K562 (cell line): ENCODE results near the gene SMAD7.

Experiments
- ARNT ChIP-seq, 2 experiments: fragments of 450-650 bp; IDR thresholded peaks; 2 replicates each; pipeline ENCODE4 v1.6.1; 2016; ENCODE audit warnings: mild to moderate bottlenecking in 1 of 2
- ATF2 ChIP-seq: sonication (generic); formaldehyde crosslinking; IDR thresholded peaks from 2 replicates; pipeline ENCODE4 v1.8.1; 2022; ENCODE audit warnings: missing genetic modification reagents
- CTCF ChIP-seq, 3 experiments: IDR thresholded peaks in 2 of 3; conservative IDR thresholded peaks in 1 of 3; 2 replicates each; pipeline ENCODE4 v1.5.1; 2011 to 2012; ENCODE audit warnings: low read length in 3 of 3, mild to moderate bottlenecking in 3 of 3, control low read depth in 2 of 3, improper control_type of control experiment in 1 of 3, inconsistent platforms in 1 of 3, low read depth in 1 of 3, mixed read lengths in 1 of 3, moderate library complexity in 1 of 3; ENCODE audit not compliant: insufficient read depth in 2 of 3
- DIDO1 ChIP-seq: fragments of 450-650 bp; IDR thresholded peaks from 2 replicates; pipeline ENCODE4 v1.6.1; 2016; ENCODE audit warnings: low read depth, missing biosample characterization, missing genetic modification characterization
- KLF13 ChIP-seq: fragments of 450-650 bp; IDR thresholded peaks from 2 replicates; pipeline ENCODE4 v1.6.1; 2016; ENCODE audit warnings: missing genetic modification characterization, low read depth, mild to moderate bottlenecking, missing compliant biosample characterization, moderate library complexity, borderline replicate concordance
- TAL1 ChIP-seq: fragments of 450-650 bp; IDR thresholded peaks from 2 replicates; pipeline ENCODE4 v1.6.1; 2016; ENCODE audit warnings: mild to moderate bottlenecking
- TF ChIP-seq, protein P1 (sequence below), 2 experiments: fragments of 450-650 bp; IDR thresholded peaks; 2 replicates each; pipeline ENCODE4 v1.6.1; 2016

DNA sequence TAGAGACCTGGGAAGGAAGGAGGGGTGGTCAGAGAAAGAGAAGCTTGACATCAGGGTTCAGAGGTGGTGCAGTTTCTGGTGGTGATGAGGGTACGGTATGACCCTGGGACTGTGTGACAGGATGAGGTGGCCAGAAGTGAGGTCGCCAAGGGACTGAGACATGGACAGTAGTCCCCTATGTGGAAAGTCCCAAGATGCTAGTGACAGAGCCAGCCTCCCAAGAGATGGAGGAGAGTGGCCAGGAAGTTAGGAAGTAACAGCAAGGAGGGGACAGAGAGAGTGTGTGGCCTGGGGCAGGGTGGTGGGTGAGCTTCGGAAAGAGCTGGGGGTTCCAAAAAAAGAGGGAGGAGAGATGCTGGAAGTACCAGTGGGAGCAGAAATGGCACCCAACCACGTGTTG is 66.0 kb downstream of the SMAD7 start:
- no peak for TF ChIP-seq CTCF (IDR thresholded peaks at IDR 0.05 in 2 of 3, conservative IDR thresholded peaks at IDR 0.05 in 1 of 3; ENCODE audit: insufficient read depth in 2 of 3, low read depth in 1 of 3, low read length in 3 of 3)
- no peak for TF ChIP-seq KLF13 (tag)
- TF ChIP-seq ARNT (IDR thresholded peaks at IDR 0.05) = no peak
- TF ChIP-seq, protein P1, sequence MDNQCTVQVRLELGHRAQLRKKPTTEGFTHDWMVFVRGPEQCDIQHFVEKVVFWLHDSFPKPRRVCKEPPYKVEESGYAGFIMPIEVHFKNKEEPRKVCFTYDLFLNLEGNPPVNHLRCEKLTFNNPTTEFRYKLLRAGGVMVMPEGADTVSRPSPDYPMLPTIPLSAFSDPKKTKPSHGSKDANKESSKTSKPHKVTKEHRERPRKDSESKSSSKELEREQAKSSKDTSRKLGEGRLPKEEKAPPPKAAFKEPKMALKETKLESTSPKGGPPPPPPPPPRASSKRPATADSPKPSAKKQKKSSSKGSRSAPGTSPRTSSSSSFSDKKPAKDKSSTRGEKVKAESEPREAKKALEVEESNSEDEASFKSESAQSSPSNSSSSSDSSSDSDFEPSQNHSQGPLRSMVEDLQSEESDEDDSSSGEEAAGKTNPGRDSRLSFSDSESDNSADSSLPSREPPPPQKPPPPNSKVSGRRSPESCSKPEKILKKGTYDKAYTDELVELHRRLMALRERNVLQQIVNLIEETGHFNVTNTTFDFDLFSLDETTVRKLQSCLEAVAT (IDR thresholded peaks at IDR 0.05) = no peak
- no peak for TF ChIP-seq ATF2 (CRISPR knock-in tag)
- no peak for TF ChIP-seq DIDO1
- no peak for TF ChIP-seq TAL1
